ENCODE results near the gene CALML5. TPM values are rescaled to one million over a fixed set of nuclear protein-coding genes. Genes with fewer than 3 reads are reported as not detected.

Gene CALML5
- total RNA-seq, 1 experiment from 2014 or later, result not detected

DNA sequence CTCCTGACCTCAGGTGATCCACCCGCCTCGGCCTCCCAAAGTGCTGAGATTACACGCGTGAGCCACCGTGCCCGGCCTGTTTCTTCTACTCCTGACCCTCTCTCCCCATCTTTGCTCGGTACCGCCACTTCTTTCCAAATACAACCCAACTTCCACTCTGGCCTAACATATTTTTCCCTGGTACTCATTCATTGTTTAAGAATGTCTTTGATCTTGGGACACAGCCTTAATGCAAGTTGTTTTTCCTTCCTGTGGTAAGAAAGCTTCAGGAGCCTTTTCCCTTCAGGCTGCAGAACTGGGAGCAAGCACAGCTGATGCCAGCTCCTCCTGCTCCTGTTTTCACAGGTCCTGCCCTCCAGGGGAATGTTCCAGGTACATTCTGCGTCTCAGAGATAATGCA, 39.1 kb upstream of the CALML5 start:
- Histone ChIP-seq H3K4me3 (ENCODE audit: insufficient read depth, low read depth, low read length) (no peak overlapping the region), H3K27me3 (ENCODE audit: control insufficient read depth, insufficient read depth, low read length) (no peaks in the 10 kb centered on the region), H3K36me3 (replicated peaks; ENCODE audit: control insufficient read depth, insufficient read depth, low read length) (no peaks in the 10 kb centered on the region)
- no peak for DNase-seq

DNA sequence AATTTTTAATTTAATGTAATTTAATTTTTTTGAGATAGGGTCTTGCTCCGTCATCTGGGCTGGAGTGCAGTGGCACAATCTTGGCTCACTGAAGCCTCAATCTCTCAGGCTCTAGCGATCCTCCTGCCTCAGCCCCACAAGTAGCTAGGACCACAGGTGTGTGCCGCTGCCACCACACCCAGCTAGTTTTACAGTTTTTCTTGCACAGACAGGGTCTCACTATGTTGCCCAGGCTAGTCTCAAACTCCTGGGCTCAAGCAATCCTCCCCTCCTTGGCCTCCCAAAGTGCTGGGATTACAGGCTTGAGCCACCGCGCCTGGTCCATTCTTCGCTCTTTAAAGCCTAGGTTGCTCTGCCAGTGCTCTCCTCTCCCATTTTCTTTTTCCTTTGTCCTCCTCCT, 38.3 kb upstream of the CALML5 start:
- DNase-seq, result no peak
- Histone ChIP-seq H3K4me3 (ENCODE audit: insufficient read depth, low read depth, low read length) (no peak overlapping the region), H3K36me3 (replicated peaks; ENCODE audit: control insufficient read depth, insufficient read depth, low read length) (no peaks in the 10 kb centered on the region), H3K27me3 (ENCODE audit: control insufficient read depth, insufficient read depth, low read length) (no peaks in the 10 kb centered on the region)

DNA sequence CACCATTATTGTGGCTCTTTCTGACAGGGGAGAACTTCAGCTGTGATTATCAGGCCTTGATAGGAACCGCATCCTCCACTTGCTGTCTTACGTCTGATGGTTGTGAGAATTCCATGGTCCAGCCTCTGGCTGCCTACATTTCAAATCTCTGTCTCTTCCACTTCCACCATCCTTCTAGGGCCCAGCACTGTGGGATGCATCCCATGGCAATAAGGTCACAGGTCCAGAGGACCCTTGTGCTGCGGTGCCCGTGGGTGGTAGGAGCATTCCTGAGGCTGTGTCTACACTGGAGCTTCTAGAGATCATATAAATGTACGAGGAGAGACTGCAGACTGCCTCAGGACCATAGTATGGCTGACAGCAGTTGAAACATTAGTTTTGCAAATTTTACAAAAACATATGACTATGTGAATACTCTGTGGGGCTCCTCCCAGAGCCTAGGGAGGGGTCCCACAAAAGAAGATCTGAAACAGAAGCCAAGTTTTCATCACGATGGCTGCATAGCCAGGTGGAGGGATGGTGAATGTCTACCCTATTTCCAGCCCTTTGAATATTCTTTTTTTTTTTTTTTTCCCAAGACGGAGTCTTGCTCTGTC, 37.2 kb upstream of the CALML5 start:
- Histone ChIP-seq H3K27me3 (ENCODE audit: control insufficient read depth, insufficient read depth, low read length) (no peaks in the 10 kb centered on the region), H3K36me3 (replicated peaks; ENCODE audit: control insufficient read depth, insufficient read depth, low read length) (no peaks in the 10 kb centered on the region), H3K4me3 (ENCODE audit: insufficient read depth, low read depth, low read length) (no peak overlapping the region)
- DNase-seq, result no peak

DNA sequence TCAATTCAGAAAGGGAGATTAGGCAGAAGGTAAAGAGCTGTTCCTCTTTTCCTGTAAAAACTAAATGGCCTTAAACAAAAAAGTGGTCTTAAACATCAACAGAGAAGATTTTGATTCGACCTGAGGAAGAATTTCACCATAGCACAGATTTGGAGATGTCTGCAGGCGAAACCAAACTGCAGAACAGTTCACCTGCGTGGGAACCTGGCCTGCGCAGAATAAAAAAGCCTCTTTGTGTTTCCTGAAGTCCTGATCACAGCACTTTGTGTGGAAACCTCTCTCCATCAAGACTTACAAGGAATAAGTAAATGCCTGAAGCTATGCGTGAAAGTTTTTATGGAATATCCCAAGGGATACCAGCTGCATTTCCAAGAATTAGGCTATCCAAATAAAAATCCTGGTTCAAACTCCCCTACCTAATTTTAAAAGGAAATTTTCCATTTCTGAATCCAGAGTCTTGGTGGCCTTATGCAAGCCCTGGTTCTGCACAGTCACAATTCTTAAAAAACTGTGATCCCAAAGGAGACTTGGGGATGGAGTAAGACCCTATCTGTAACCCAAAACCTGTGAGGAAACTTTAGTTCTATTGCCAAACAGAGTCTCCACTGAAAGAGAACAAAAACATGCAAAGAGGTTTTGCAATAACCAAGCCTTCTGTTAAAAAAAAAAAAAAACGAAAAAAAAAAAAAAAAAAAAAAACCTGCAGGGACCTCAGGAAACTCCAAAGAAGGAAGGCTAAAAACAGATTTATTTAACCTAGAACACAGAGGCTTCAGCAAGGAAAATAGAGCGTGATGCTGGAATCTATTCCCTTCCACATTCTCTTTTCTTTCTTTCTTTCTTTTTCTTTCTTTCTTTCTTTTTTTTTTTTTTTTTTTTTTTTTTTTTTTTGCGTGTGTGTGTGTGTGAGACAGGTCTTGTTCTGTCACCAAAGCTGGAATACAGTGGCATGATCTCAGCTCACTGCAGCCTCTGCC, 35.8 kb upstream of the CALML5 start:
- DNase-seq, result no peak
- H3K36me3 ChIP-seq (replicated peaks; ENCODE audit: control insufficient read depth, insufficient read depth, low read length), result no peaks in the 10 kb centered on the region
- H3K4me3 ChIP-seq (ENCODE audit: insufficient read depth, low read depth, low read length), result no peak overlapping the region
- no peaks in the 10 kb centered on the region; the same call in 1 of the 2 replicates for H3K27me3 ChIP-seq (ENCODE audit: control insufficient read depth, insufficient read depth, low read length)

DNA sequence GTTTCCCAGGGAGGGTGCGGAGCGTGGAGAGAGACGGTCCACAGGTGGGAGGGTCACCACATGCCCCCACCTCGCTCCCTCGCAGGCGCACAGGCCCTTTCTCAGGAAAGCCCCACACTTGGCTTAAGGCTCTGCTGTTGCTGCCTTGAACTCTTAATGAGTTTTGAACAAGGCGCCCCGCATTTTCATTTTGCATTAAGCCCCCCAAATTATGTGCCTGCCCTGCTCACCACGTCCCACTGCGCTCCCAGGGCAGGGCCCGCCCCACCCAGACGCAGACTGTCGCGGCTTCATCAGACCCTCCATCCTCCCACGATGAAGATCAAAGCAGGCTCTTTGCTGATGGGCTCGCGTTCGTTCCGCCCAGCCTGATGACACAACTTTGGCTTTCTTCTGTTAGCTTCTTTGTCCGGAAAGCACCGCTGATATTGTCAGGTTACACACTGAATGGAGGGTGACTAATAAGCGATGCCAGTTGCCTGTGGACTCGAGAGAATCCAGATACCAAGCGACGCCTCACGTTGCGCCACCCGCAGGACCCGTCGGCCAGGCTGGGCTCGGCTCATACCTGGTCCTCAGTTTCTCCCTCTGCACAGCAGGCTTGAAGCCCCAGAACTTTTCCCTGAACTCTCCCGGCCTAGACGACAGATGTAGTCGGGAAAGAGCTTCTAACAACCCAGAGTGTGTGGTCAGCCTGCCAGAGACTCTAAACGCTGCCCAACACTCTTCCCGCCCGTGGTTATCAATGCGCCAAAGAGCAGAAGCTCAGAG, 34.9 kb upstream of the CALML5 start:
- H3K36me3 ChIP-seq (replicated peaks; ENCODE audit: control insufficient read depth, insufficient read depth, low read length), result no peaks in the 10 kb centered on the region
- no peak overlapping the region for H3K4me3 ChIP-seq (ENCODE audit: insufficient read depth, low read depth, low read length)
- no peak for DNase-seq
- H3K27me3 ChIP-seq (ENCODE audit: control insufficient read depth, insufficient read depth, low read length), result no peaks in the 10 kb centered on the region; the same call in 1 of the 2 replicates

DNA sequence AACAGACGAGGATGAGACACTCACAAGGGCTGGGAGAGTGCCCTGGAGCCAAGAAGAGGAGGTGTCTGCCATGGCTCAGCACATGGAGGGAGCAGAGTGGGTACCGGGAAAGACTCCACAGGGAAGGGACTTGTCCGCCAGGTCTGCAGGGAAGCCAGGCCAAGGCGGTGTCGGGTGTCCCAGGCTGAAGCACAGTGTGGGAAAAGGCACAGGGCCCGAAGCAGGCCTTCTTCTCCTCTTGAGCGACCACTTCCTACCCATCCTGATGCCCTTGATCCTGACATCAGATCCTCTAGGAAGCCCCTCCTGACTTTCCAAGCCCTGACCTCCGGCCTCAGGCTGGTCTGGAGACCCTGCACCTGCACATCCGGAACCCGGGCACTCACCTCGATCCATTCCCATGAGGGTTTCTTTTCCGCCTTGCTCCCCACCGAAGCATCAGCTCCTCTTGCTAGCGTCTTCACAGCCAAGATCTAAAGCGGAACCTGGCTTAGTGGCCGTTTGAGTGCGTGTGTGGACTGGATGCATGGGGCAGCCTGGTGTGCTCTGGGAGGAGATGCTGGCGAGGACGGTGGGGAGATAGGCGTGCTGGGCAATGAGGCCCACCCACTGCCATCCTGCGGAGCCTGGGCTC, 33.8 kb upstream of the CALML5 start:
- H3K27me3 ChIP-seq (ENCODE audit: control insufficient read depth, insufficient read depth, low read length), result no peaks in the 10 kb centered on the region; the same call in 1 of the 2 replicates
- no peaks in the 10 kb centered on the region for H3K36me3 ChIP-seq (replicated peaks; ENCODE audit: control insufficient read depth, insufficient read depth, low read length)
- H3K4me3 ChIP-seq (ENCODE audit: insufficient read depth, low read depth, low read length), result no peak overlapping the region
- no peak for DNase-seq

DNA sequence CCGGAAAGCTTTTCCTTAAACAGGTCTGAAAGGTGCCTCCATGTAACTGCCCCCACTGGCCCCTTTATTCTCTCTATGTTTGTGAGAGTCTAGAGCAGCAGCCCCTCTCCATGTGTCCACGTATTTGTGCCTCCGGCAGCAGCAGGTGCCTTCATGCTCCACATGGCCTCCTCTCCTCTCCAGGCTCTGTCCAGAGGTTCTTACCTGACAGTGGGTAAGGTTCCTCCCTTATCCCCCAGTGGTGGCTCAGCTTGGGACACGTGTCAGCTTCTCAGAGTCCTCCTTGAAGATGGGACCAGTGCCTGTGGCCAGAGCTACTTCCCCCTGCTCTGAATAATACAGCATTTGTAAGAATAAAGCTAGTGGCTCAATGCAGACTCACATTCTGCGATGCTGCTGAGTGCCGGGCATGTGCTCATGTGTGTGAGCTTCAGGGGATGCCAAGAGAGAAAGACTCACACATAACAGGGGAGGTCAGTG, 33.3 kb upstream of the CALML5 start:
- Histone ChIP-seq H3K4me3 (ENCODE audit: insufficient read depth, low read depth, low read length) (no peak overlapping the region), H3K27me3 (ENCODE audit: control insufficient read depth, insufficient read depth, low read length) (no peaks in the 10 kb centered on the region; the same call in 1 of the 2 replicates), H3K36me3 (replicated peaks; ENCODE audit: control insufficient read depth, insufficient read depth, low read length) (no peaks in the 10 kb centered on the region)
- no peak for DNase-seq

DNA sequence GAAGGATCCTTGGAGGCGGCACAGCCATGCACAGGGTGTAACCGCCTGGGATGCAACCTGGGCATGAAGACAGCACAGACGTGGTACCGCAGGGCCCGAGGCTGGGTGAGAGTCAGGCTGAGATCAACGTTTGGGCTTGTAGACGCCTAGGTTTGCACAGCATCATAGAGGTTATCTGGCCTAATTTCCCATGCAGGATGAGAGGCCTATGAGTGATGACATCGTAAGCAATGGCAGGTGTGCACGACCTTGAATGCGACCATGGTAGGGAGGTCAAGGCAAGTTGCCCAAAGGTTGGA, 32.9 kb upstream of the CALML5 start:
- H3K4me3 ChIP-seq (ENCODE audit: insufficient read depth, low read depth, low read length), result no peak overlapping the region
- H3K27me3 ChIP-seq (ENCODE audit: control insufficient read depth, insufficient read depth, low read length), result no peaks in the 10 kb centered on the region; the same call in 1 of the 2 replicates
- H3K36me3 ChIP-seq (replicated peaks; ENCODE audit: control insufficient read depth, insufficient read depth, low read length), result no peaks in the 10 kb centered on the region
- DNase-seq, result no peak

DNA sequence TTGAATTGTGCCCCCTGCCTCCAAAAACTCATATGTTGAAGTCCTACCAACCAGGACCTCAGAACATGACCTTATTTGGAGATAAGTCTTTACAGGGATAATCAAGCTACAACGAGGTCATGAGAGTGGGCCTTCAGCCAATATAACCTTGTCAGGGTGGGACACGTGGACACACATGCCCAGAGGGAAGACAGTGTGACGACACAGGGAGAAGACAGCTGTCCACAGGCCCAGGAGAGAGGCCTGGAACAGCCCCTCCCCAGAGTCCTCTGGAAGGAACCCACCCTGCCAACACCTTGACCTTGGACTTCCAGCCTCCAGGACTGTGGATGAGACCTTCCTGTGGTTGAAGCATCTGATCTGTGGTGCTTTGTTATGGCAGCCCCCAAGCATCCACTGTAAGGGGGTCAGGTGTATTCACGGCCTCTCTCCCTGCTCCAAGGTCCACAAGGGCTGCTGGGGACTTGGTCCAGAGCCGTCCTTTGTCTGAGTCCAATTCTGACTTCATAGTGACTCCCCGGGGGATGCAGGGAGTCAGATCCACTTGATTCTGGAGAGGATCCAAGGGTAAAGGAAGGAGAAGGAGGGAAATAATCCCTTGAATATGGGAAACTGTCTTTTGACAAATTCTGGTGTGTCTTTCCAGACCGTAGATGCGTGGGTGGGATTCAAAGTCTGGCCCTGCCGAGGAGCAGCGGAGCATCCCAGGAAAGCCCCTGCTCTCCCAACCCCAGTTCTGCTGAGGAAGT, 32.4 kb upstream of the CALML5 start:
- Histone ChIP-seq H3K27me3 (ENCODE audit: control insufficient read depth, insufficient read depth, low read length) (no peaks in the 10 kb centered on the region; the same call in 1 of the 2 replicates), H3K36me3 (replicated peaks; ENCODE audit: control insufficient read depth, insufficient read depth, low read length) (no peaks in the 10 kb centered on the region), H3K4me3 (ENCODE audit: insufficient read depth, low read depth, low read length) (no peak overlapping the region)
- no peak for DNase-seq

DNA sequence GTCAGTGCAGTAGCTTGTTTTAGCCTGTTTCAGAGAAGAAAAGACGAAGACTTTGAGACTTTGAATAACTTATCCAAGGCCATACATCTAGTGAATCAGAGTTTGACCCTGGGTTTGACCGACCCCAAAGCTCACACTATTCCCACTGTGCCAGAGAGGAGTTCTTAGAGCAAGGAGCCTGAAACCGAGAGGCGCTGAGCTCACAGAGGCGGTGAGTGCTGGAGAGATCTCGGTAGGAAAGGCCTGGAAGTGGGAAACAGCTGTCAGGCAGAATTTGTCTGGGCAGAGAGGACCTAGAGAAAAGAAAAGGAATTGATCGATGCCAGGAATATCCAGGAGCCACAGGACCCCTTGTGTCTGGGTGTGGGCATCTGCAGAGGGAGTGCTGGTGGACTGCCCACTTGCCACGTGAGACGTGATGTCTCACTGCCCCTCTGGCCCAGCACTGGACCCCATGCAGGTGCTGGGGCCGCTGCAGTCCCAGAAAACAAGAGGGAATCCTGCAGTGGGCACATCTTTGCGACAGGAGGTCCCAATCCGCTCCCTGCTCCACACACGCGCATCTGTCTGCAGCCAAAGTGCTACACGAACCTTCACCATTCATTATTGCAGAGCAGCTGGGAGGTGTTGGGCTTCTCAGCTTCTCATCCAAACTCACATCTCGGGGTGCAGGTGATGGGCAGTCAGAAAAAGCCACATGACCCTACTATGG, 31.6 kb upstream of the CALML5 start:
- Histone ChIP-seq H3K27me3 (ENCODE audit: control insufficient read depth, insufficient read depth, low read length) (no peaks in the 10 kb centered on the region; the same call in 1 of the 2 replicates), H3K36me3 (replicated peaks; ENCODE audit: control insufficient read depth, insufficient read depth, low read length) (no peaks in the 10 kb centered on the region), H3K4me3 (ENCODE audit: insufficient read depth, low read depth, low read length) (no peak overlapping the region)
- DNase-seq, result no peak

DNA sequence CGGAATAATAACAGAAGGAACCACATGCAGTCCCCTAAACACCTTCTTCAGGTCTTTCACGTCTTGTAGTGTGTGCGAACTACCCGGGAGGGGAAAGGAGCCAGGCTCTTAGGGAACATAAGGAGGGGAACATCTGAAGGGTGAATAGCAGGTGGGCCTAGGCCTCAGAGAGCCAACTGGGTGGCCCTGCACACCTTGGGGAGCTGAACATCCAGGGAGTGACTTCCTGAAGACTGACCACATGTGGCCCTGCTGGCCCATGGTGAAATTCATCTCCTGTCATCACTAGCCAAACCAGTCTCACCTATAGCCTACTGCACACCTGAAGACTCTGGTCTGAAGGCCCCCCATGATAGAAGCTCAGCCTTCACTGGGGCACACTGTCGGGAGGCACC, 31.0 kb upstream of the CALML5 start:
- DNase-seq, result no peak
- Histone ChIP-seq H3K36me3 (replicated peaks; ENCODE audit: control insufficient read depth, insufficient read depth, low read length) (no peaks in the 10 kb centered on the region), H3K27me3 (ENCODE audit: control insufficient read depth, insufficient read depth, low read length) (no peaks in the 10 kb centered on the region; the same call in 1 of the 2 replicates), H3K4me3 (ENCODE audit: insufficient read depth, low read depth, low read length) (no peak overlapping the region)

DNA sequence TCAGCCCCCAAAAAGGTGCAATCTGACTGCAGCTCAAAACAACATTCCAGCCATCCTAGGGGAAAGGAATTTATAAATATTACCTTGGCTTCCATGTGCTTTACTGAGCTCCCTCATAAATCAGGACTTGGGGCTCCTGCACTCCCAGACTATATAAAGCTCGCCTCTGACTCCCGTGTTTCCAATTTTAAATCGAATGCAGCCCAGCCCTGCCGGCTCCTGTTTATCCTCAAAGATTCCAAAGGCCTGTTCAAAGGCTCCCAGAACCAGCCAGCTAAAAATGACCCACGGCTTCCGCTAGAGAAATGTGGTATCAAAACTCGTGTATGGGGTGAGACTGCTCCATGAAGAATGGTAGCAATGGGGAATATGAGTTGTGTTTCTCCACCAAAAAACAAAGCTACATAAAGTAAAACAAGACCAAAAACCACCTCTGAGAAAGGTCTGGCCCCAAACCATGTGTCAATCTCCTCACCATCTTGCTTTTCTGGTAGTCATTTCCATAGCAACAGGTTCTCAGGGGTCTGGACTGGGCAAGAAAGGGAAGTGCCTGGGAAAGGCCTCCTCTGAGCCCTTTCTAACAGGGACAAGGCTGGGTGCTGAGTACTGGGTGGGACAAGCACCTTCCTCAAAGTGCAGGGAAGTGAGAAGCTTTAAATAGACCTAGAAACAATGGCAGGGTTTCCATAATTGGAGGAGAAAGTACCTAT, 30.5 kb upstream of the CALML5 start:
- Histone ChIP-seq H3K27me3 (ENCODE audit: control insufficient read depth, insufficient read depth, low read length) (no peaks in the 10 kb centered on the region; the same call in 1 of the 2 replicates), H3K4me3 (ENCODE audit: insufficient read depth, low read depth, low read length) (no peak overlapping the region), H3K36me3 (replicated peaks; ENCODE audit: control insufficient read depth, insufficient read depth, low read length) (no peaks in the 10 kb centered on the region)
- DNase-seq, result no peak

All from H7 (cell line).